ENCODE measurements around the gene WWC2.

The WWC2 gene

GRCh38 chr4:183153190-183153916 lies 54.3 kb downstream of the WWC2 start:
- H2AFZ ChIP-seq (ENCODE audit: low read depth, low read length), result no peak overlapping the region
- H2BK5ac ChIP-seq (ENCODE audit: low read depth, low read length, poor library complexity, severe bottlenecking), result no peak overlapping the region
- H2BK15ac ChIP-seq (ENCODE audit: low read depth, poor library complexity, severe bottlenecking), result no peak overlapping the region
- H3K79me1 ChIP-seq (replicated peaks; ENCODE audit: low read length, poor library complexity, severe bottlenecking), result peaks cover 17% of the 10 kb centered on the region
- no peak for DNase-seq
- H3K4me3 ChIP-seq (ENCODE audit: insufficient read depth in 1 of 2, low read depth in 1 of 2, low read length in 2 of 2), result no peak overlapping the region
- no peak overlapping the region for H2BK120ac ChIP-seq (ENCODE audit: low read depth, low read length)
- no peak overlapping the region for H3K27ac ChIP-seq (ENCODE audit: low read length, poor library complexity, severe bottlenecking)
- no peak overlapping the region for H3K23ac ChIP-seq (ENCODE audit: low read length in 2 of 2)
- H3K4ac ChIP-seq (ENCODE audit: low read depth in 1 of 2, low read length in 2 of 2), result no peak overlapping the region
- 93% methylated on average over 4 of the region's 6 CpGs for WGBS
- H4K8ac ChIP-seq (ENCODE audit: low read length), result no peak overlapping the region
- no peak overlapping the region for H3K4me2 ChIP-seq (ENCODE audit: low read length, poor library complexity, severe bottlenecking)
- H3K27me3 ChIP-seq (ENCODE audit: control insufficient read depth in 1 of 2, insufficient read depth in 1 of 2, low read length in 2 of 2), result no peaks in the 10 kb centered on the region
- H3K18ac ChIP-seq (ENCODE audit: low read depth in 1 of 2, low read length in 2 of 2), result no peak overlapping the region
- H3K4me1 ChIP-seq (ENCODE audit: control insufficient read depth, insufficient read depth, low read depth, low read length), result peaks cover 13% of the 10 kb centered on the region
- no peaks in the 10 kb centered on the region for H3K9me3 ChIP-seq (ENCODE audit: control insufficient read depth, low read length)
- H3K9ac ChIP-seq (ENCODE audit: low read length), result no peak overlapping the region
- no peak overlapping the region for H2AK5ac ChIP-seq (ENCODE audit: low read length, severe bottlenecking)
- H4K91ac ChIP-seq (ENCODE audit: low read length), result no peak overlapping the region
- H3K36me3 ChIP-seq (ENCODE audit: control insufficient read depth in 1 of 2, insufficient read depth in 2 of 2, low read depth in 1 of 2, low read length in 2 of 2), result no peaks in the 10 kb centered on the region
- no peak overlapping the region for H3K14ac ChIP-seq (ENCODE audit: low read length in 2 of 2)
- no peak overlapping the region for H2BK12ac ChIP-seq (ENCODE audit: low read length in 2 of 2)

- Histone ChIP-seq H2AK5ac (ENCODE audit: low read length, severe bottlenecking) (no peak overlapping the region), H3K23ac (ENCODE audit: low read length in 2 of 2) (no peak overlapping the region), H3K4ac (ENCODE audit: low read depth in 1 of 2, low read length in 2 of 2) (peak overlapping the region in 1 of 2 experiments; percentile 13), H3K79me1 (replicated peaks; ENCODE audit: low read length, poor library complexity, severe bottlenecking) (peaks cover 21% of the 10 kb centered on the region), H3K4me1 (ENCODE audit: control insufficient read depth, insufficient read depth, low read depth, low read length) (peaks cover 15% of the 10 kb centered on the region), H3K36me3 (ENCODE audit: control insufficient read depth in 1 of 2, insufficient read depth in 2 of 2, low read depth in 1 of 2, low read length in 2 of 2) (no peaks in the 10 kb centered on the region), H3K4me2 (ENCODE audit: low read length, poor library complexity, severe bottlenecking) (no peak overlapping the region), H2BK15ac (ENCODE audit: low read depth, poor library complexity, severe bottlenecking) (no peak overlapping the region), H2BK120ac (ENCODE audit: low read depth, low read length) (no peak overlapping the region), H3K9me3 (ENCODE audit: control insufficient read depth, low read length) (no peaks in the 10 kb centered on the region), H2BK5ac (ENCODE audit: low read depth, low read length, poor library complexity, severe bottlenecking) (no peak overlapping the region), H3K14ac (ENCODE audit: low read length in 2 of 2) (no peak overlapping the region), H2AFZ (ENCODE audit: low read depth, low read length) (no peak overlapping the region), H3K18ac (ENCODE audit: low read depth in 1 of 2, low read length in 2 of 2) (no peak overlapping the region), H3K4me3 (ENCODE audit: insufficient read depth in 1 of 2, low read depth in 1 of 2, low read length in 2 of 2) (no peak overlapping the region), H3K27ac (ENCODE audit: low read length, poor library complexity, severe bottlenecking) (no peak overlapping the region), H3K9ac (ENCODE audit: low read length) (no peak overlapping the region), H4K91ac (ENCODE audit: low read length) (no peak overlapping the region), H3K27me3 (ENCODE audit: control insufficient read depth in 1 of 2, insufficient read depth in 1 of 2, low read length in 2 of 2) (no peaks in the 10 kb centered on the region), H4K8ac (ENCODE audit: low read length) (no peak overlapping the region), H2BK12ac (ENCODE audit: low read length in 2 of 2) (no peak overlapping the region)
- no peak for DNase-seq
- WGBS, result 80% methylated on average over 10 of the region's 10 CpGs
Measured at GRCh38 chr4:183154701-183155391, 55.8 kb downstream of the WWC2 start.

- WGBS, result 97% methylated on average over 10 of the region's 11 CpGs
- Histone ChIP-seq H2BK12ac (ENCODE audit: low read length in 2 of 2) (no peak overlapping the region), H3K4me3 (ENCODE audit: insufficient read depth in 1 of 2, low read depth in 1 of 2, low read length in 2 of 2) (no peak overlapping the region), H2AK5ac (ENCODE audit: low read length, severe bottlenecking) (no peak overlapping the region), H3K18ac (ENCODE audit: low read depth in 1 of 2, low read length in 2 of 2) (no peak overlapping the region), H3K9me3 (ENCODE audit: control insufficient read depth, low read length) (no peaks in the 10 kb centered on the region), H3K79me1 (replicated peaks; ENCODE audit: low read length, poor library complexity, severe bottlenecking) (peaks cover 19% of the 10 kb centered on the region), H4K91ac (ENCODE audit: low read length) (no peak overlapping the region), H3K27ac (ENCODE audit: low read length, poor library complexity, severe bottlenecking) (no peak overlapping the region), H3K14ac (ENCODE audit: low read length in 2 of 2) (no peak overlapping the region), H2AFZ (ENCODE audit: low read depth, low read length) (no peak overlapping the region), H3K4me1 (ENCODE audit: control insufficient read depth, insufficient read depth, low read depth, low read length) (peaks cover 15% of the 10 kb centered on the region), H3K23ac (ENCODE audit: low read length in 2 of 2) (no peak overlapping the region), H4K8ac (ENCODE audit: low read length) (no peak overlapping the region), H2BK120ac (ENCODE audit: low read depth, low read length) (no peak overlapping the region), H3K27me3 (ENCODE audit: control insufficient read depth in 1 of 2, insufficient read depth in 1 of 2, low read length in 2 of 2) (no peaks in the 10 kb centered on the region), H2BK5ac (ENCODE audit: low read depth, low read length, poor library complexity, severe bottlenecking) (no peak overlapping the region), H3K4me2 (ENCODE audit: low read length, poor library complexity, severe bottlenecking) (no peak overlapping the region), H3K4ac (ENCODE audit: low read depth in 1 of 2, low read length in 2 of 2) (no peak overlapping the region), H3K9ac (ENCODE audit: low read length) (no peak overlapping the region), H3K36me3 (ENCODE audit: control insufficient read depth in 1 of 2, insufficient read depth in 2 of 2, low read depth in 1 of 2, low read length in 2 of 2) (no peaks in the 10 kb centered on the region), H2BK15ac (ENCODE audit: low read depth, poor library complexity, severe bottlenecking) (no peak overlapping the region)
- DNase-seq, result no peak
Measured at GRCh38 chr4:183155450-183156184, 56.6 kb downstream of the WWC2 start.

GRCh38 chr4:183157215-183157614 lies 58.2 kb downstream of the WWC2 start:
- H3K14ac ChIP-seq (ENCODE audit: low read length in 2 of 2), result no peak overlapping the region
- peaks cover 15% of the 10 kb centered on the region for H3K4me1 ChIP-seq (ENCODE audit: control insufficient read depth, insufficient read depth, low read depth, low read length)
- no peaks in the 10 kb centered on the region for H3K36me3 ChIP-seq (ENCODE audit: control insufficient read depth in 1 of 2, insufficient read depth in 2 of 2, low read depth in 1 of 2, low read length in 2 of 2)
- no peak overlapping the region for H4K8ac ChIP-seq (ENCODE audit: low read length)
- no peak overlapping the region for H2BK5ac ChIP-seq (ENCODE audit: low read depth, low read length, poor library complexity, severe bottlenecking)
- no peak overlapping the region for H3K9ac ChIP-seq (ENCODE audit: low read length)
- no peak overlapping the region for H3K4me2 ChIP-seq (ENCODE audit: low read length, poor library complexity, severe bottlenecking)
- no peak overlapping the region for H2BK12ac ChIP-seq (ENCODE audit: low read length in 2 of 2)
- no peak overlapping the region for H3K18ac ChIP-seq (ENCODE audit: low read depth in 1 of 2, low read length in 2 of 2)
- H3K23ac ChIP-seq (ENCODE audit: low read length in 2 of 2), result no peak overlapping the region
- no peaks in the 10 kb centered on the region for H3K27me3 ChIP-seq (ENCODE audit: control insufficient read depth in 1 of 2, insufficient read depth in 1 of 2, low read length in 2 of 2)
- no peak overlapping the region for H3K27ac ChIP-seq (ENCODE audit: low read length, poor library complexity, severe bottlenecking)
- H3K79me1 ChIP-seq (replicated peaks; ENCODE audit: low read length, poor library complexity, severe bottlenecking), result peaks cover 23% of the 10 kb centered on the region
- no peak overlapping the region for H2BK15ac ChIP-seq (ENCODE audit: low read depth, poor library complexity, severe bottlenecking)
- no peak overlapping the region for H2AK5ac ChIP-seq (ENCODE audit: low read length, severe bottlenecking)
- H2BK120ac ChIP-seq (ENCODE audit: low read depth, low read length), result no peak overlapping the region
- H4K91ac ChIP-seq (ENCODE audit: low read length), result no peak overlapping the region
- no peak for DNase-seq
- no peak overlapping the region for H3K4me3 ChIP-seq (ENCODE audit: insufficient read depth in 1 of 2, low read depth in 1 of 2, low read length in 2 of 2)
- WGBS, result 99% methylated on average over 7 of the region's 7 CpGs
- no peaks in the 10 kb centered on the region for H3K9me3 ChIP-seq (ENCODE audit: control insufficient read depth, low read length)
- no peak overlapping the region for H2AFZ ChIP-seq (ENCODE audit: low read depth, low read length)
- no peak overlapping the region for H3K4ac ChIP-seq (ENCODE audit: low read depth in 1 of 2, low read length in 2 of 2)

Data from mesenchymal stem cell (in vitro differentiated cells and primary cell).